CD4-positive, alpha-beta T cell treated with Interleukin-15 for 1 hour (primary cell): ENCODE data around the gene BHMT.
"Not testable (repeated sequence)": the region's sequence is repeated elsewhere in the genome, so short reads cannot be mapped to it uniquely, and the experiment has no call there.

Experiments
- DNase-seq: peaks from one replicate; pipeline ENCODE4 v3.0.0-alpha.2; 2020

Gene BHMT

GRCh38 chr5:79173626-79174025, 62.0 kb downstream of the BHMT start:
- DNase-seq = no peak

DNA sequence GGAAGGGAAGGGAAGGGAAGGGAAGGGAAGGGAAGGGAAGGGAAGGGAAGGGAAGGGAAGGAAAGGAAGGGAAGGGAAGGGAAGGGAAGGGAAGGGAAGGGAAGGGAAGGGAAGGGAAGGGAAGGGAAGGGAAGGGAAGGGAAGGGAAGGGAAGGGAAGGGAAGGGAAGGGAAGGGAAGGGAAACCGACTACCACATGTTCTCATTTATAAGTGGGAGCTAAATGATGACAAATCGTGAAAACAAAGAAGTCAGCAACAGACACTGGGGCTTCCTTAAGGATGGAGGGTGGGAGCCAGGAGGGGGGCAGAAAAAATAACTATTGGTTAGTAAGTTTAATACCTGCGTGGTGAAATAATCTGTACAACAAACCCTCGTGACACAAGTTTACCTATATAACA, 68.8 kb downstream of the BHMT start:
- DNase-seq = not testable (repeated sequence)

GRCh38 chr5:79181419-79182022, 69.9 kb downstream of the BHMT start:
- DNase-seq = no peak
